ENCODE results near the gene DPH7.
"Not testable (repeated sequence)": the region's sequence is repeated elsewhere in the genome, so short reads cannot be mapped to it uniquely, and the experiment has no call there.

DPH7 gene

DNA sequence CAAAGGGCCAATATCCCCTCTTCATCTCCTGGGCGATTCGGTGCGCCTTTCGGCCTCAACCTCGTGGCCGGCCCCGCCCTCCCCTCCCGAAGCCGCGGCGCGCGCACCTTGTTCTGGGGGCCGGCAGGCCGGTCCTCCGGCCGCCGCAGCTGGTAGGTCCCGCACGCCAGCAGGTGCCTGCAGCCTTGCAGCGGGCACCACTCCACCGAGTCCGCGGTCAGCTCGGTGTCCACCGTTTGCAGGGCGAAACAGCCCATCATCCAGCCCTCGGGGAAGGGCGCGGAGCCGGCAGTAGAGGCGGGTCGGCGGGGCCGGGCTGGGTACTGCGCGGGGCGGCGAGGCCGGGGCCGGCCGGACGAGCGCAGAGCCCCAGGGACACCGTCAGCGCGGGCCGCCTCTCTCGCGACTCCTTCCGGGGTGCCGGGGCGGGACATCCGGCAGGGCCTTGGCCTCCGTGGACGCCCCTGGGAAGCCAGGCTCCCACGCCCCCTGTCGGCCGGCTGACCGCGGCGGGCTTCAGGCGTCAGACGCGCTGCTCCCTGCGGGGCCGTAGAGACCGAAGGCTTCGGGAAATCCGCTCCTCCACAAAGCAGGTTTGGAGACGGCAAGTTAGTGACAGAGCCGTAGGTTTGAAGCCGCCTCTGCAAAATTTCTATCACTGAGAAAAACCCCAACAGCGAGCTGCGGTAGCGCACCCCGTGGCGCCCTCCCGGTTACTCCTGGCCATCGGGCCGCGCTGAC, at the start of gene DPH7:
TSS of gene DPH7 (minus strand) at position 408 of the 741 bp plus-strand sequence. CDS start at position 260, 148 bp downstream.
- TF ChIP-seq GATA1 (IDR thresholded peaks at IDR 0.05; ENCODE audit: low read depth, low read length) = no peak
- TF ChIP-seq POLR2A (IDR thresholded peaks at IDR 0.05; ENCODE audit: low read length) = peak; percentile 82
- DNase-seq = peak; percentile 93 to 96

DNA sequence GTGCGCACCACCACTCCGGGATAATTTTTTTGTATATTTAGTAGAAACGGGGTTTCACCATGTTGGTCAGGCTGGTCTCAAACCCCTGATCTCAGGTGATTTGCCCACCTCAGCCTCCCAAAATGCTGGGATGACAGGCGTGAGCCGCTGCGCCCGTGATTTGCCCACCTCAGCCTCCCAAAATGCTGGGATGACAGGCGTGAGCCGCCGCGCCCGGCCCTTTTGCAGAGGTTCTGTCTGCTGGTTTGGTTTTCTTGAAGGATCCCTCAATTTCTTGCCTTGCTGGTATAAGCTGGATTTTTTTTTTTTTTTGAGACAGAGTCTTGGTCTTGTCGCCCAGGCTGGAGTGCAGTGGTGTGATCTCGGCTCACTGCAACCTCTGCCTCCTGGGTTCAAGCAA, 48.7 kb upstream of the DPH7 start:
- DNase-seq = not testable (repeated sequence)

DNA sequence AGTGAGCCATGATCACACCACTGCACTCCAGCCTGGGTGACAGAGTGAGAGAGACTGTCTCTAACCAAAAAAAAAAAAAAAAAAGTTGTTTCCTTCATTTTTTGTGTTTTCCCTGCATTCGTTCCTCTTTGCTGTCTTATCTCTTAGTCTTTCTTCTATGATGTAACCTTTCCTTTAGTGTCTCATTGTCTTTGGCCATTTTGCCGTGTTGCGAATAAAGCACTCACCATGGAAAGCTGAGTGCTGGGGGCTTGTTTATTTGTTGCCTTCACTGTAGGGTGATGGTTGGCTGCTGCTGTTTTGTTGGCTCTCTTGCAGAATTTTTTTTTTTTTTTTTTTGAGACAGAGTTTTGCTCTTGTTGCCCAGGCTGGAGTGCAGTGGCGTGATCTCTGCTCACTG, 47.7 kb upstream of the DPH7 start:
- no peak for DNase-seq
- TF ChIP-seq POLR2A (IDR thresholded peaks at IDR 0.05; ENCODE audit: low read length) = no peak
- no peak for TF ChIP-seq GATA1 (IDR thresholded peaks at IDR 0.05; ENCODE audit: low read depth, low read length)

DNA sequence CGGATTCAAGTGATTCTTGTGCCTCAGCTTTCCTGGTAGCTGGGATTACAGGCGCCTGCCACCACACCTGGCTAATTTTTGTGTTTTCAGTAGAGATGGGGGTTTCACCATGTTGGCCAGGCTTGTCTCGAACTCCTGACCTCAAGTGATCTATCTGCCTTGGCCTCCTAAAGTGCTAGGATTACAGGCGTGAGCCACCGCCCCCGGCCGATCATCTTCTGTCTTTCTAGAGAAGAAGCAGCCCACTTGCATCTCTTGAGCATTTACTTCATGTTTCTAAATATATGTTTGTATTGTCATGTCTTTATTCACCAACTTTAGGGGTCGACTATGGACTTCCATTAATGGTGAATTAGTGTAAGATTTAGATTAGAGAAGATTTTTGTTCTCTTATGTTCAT, 43.5 kb upstream of the DPH7 start:
- DNase-seq = not testable (repeated sequence)

DNA sequence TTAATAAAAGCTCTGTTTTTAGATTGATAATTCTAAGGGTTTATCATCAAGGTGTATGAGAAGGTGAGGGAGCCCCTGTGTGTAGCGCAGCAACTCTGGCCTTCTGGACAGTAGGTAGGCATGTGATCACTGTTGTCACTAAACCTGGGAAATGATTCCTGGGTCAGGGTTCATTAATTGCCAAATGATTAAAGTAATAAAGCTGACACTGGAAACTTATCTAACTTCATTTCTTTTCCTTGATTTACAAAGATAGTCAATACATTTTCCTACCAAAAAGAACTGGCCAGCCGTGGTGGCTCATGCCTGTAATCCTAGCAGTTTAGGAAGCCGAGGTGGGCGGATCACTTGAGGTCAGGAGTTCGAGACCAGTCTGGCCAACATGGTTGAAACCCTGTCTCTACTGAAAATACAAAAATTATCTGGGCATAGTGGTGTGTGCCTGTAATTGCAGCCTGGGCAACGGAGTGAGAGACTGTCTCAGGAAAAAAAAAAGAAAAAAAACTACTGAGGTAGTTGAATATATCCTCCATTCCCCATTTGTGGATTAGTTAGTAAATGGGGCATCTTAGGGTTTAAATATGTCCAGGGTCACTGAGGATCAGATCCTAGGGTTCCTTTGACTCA, 42.5 kb upstream of the DPH7 start:
- no peak for TF ChIP-seq POLR2A (IDR thresholded peaks at IDR 0.05; ENCODE audit: low read length)
- TF ChIP-seq GATA1 (IDR thresholded peaks at IDR 0.05; ENCODE audit: low read depth, low read length) = no peak
- peak; percentile 31 to 44 for DNase-seq

DNA sequence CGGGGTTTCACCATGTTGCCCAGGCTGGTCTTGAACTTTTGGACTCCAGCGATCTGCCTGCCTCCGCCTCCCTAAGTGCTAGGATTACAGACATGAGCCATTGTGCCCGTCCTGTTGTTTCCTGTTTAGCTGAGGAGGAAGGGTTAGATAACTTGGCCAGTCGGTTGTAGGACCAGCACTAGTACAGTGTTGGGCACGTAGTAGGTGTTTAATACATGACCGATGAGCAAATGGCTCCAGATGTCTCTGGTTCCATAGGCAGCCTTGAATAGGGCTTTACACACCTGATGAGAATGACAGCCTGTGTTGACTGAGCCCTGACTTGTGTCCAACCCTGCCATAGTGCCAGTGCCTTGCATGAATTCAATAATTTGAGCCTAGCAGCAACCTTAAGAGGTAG, 41.9 kb upstream of the DPH7 start:
- TF ChIP-seq GATA1 (IDR thresholded peaks at IDR 0.05; ENCODE audit: low read depth, low read length) (no peak), POLR2A (IDR thresholded peaks at IDR 0.05; ENCODE audit: low read length) (no peak)
- no peak for DNase-seq

DNA sequence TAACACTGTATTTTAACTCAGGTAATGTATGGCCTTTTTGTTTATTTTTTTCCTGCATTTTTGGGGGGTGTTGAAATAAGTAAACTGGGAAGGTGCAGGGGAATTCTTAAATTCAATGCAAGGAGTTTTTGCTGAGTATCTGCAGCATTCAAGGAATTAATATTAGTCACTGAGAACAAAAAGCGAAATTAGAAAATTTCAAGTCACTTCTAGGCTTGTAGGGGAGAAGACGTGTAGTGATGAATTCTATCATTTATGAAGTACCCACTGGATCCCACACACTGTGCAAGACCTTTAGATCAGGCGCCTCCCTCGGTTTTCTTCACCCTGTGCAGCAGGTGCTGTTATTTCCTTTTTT, 41.3 kb upstream of the DPH7 start:
- DNase-seq = no peak
- TF ChIP-seq POLR2A (IDR thresholded peaks at IDR 0.05; ENCODE audit: low read length) (no peak), GATA1 (IDR thresholded peaks at IDR 0.05; ENCODE audit: low read depth, low read length) (no peak)

DNA sequence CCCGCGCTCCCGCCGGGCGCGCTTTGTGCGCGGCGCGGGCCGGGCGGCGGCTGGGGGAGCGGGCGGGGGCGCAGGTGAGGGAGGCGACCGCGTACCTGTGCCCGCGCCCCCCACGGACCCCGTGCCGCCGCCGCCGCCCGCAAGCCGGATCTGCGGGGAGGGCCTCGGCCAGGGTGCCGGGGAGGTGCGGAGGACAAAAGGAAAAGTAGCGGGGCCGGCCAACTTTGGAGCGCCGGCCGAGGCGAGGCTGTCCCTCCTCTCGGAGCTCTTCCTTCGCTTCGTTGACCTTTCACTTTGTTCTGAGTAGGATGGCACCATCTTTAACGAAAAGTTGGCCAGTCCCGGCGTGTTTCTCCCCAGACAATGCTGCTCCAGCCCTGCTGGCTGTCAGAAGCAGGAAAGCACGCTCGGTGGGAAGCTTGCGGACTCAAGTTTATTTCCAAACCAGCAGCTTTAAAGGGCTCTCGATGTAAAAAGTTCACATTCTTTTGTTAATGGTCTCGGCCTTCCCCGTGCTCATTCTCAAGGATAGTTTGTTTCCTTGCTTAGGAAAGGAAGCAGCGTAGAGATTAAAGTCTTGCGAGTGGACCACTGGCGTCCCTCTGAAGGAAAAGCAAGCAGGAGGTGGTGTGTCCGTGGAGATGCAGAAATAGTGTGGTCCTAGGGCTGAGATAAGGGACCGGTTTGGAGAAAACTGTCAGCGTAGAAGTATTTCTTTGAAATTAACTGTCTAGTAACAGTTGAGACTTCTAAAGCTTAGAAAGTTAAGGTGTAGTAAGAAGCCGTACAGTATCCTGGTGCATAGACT, 40.7 kb upstream of the DPH7 start:
- DNase-seq = peak; percentile 65 to 74
- TF ChIP-seq GATA1 (IDR thresholded peaks at IDR 0.05; ENCODE audit: low read depth, low read length) (no peak), POLR2A (IDR thresholded peaks at IDR 0.05; ENCODE audit: low read length) (no peak)

DNA sequence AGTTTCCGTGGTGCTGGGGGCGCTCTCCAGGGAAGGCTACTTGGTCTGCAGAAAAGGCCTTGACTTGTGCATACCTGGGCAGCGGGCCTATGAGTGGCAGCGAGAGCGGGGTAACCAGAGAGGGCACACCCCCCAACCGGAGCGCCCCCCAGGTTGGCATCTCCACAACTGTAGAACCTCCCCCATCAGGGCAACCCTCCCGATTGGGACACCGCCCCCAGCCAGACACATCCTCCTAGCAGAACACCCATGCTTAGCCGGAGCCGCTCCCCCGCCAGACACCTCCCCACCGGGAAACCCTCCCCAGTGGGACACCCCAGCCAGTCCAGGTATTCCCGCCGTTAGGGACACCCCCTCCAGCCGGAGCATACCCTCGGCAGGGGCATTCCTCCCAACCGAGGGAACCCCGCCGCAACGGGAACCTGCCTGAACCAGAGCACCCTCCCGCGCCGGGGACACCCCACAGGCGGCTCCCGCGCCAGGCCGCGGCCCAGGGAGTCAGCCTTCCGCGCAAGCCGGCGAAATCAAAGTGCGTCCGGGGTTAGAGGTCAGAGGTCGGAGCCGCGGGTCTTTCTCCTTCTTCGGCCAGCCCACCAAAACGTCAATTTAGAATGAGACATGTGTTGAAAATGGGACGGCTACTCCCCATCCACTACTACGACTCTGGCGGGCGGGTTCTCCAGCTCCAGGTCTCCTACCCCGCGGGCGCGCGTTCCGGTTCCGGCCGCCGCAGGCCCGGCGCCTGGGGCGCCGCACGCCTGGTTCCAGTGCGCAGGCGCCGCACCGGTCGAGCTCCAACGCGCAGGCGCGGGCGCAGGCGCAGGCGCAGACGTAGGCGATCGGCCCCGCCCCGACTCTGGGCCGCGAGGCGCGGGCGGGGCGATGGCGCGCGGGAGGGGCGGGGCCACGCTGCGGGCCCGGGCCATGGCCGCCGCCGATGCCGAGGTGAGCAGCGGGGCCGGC, 39.7 kb upstream of the DPH7 start, which contains the start of gene EHMT1:
TSS of gene EHMT1 (plus strand) at position 901 of the 963 bp plus-strand sequence. CDS start at position 925, 24 bp downstream.
- TF ChIP-seq POLR2A (IDR thresholded peaks at IDR 0.05; ENCODE audit: low read length) (peak; percentile 82), GATA1 (IDR thresholded peaks at IDR 0.05; ENCODE audit: low read depth, low read length) (no peak)
- DNase-seq = peak; percentile 91 to 96

DNA sequence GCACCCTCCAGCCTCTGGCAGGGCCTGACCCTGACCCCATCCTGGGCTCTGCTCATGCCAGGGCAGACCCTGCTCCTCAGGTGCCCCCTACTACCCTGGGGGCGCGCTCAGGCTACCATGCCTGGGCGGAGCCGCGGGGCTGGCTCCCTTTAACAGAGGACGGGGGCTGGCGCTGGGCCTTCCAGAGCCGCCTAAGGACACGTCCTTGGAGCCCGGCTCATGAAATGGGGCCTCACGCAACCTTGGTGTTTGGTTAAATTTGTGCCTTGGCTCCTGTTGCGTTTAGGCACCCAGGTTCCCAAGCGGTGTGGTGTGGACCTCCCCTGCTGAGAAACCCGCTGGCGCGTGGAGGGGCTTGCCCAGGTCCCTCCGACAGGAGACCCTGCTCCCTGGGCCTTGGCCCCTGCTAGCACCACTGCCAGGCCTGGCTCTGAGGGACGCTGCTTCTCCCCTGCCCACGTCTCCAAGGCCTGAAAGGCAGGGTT, 36.7 kb upstream of the DPH7 start:
- TF ChIP-seq POLR2A (IDR thresholded peaks at IDR 0.05; ENCODE audit: low read length) = no peak
- no peak for TF ChIP-seq GATA1 (IDR thresholded peaks at IDR 0.05; ENCODE audit: low read depth, low read length)
- no peak for DNase-seq

DNA sequence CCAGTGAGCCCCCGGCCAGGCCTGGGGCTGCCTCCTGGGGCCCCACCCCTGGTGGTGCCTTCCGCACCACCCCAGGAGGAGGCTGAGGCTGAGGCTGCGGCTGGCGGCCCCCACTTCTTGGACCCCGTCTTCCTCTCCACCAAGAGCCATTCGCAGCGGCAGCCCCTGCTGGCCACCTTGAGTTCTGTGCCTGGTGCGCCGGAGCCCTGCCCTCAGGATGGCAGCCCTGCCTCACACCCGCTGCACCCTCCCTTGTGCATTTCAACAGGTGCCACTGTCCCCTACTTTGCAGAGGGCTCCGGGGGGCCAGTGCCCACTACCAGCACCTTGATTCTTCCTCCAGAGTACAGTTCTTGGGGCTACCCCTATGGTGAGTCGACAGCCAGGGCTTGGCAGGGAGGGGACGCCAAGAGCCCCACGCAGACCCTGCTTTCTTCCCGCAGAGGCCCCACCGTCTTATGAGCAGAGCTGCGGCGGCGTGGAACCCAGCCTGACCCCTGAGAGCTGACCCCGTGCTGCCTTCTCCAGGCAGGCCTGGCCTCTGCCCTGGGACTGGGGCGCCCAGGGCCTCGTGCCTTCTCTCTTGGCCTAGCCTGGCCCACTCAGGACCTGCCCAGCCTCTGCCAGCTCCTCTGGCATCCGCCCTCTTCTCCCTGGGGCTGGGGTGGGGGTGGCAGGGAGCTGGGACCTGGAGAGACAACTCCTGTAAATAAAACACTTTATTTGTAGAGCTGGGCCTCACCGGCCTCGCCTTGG, 36.1 kb upstream of the DPH7 start:
- DNase-seq = no peak
- TF ChIP-seq GATA1 (IDR thresholded peaks at IDR 0.05; ENCODE audit: low read depth, low read length) (no peak), POLR2A (IDR thresholded peaks at IDR 0.05; ENCODE audit: low read length) (no peak)

DNA sequence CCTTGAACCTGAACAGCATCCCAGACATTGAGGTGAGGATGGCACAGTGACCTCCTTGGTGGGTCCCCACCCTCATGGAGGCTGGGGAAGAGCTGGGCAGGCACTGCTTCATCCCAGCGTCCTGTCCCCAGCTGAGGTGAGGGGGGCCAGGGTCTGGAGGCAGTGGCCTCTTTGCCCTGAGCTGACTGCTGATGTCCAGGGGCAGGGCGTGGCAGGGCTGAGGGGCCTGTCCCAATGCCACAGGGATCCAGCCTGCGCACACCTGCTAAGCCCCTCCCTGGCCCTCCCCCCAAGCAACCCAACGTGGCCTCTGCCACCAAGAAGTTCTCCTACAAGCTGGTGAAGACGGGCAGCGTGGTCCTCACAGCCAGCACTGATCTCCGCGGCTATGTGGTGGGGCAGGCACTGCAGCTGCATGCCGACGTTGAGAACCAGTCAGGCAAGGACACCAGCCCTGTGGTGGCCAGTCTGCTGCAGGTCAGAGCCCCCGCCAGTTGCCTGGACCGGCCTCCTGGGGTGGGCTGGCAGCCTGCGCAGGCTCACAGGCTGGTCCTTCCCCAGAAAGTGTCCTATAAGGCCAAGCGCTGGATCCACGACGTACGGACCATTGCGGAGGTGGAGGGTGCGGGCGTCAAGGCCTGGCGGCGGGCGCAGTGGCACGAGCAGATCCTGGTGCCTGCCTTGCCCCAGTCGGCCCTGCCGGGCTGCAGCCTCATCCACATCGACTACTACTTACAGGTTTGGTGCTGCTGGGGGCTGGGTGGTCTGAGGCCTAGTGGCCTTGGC, 35.2 kb upstream of the DPH7 start:
- DNase-seq = no peak
- TF ChIP-seq GATA1 (IDR thresholded peaks at IDR 0.05; ENCODE audit: low read depth, low read length) (no peak), POLR2A (IDR thresholded peaks at IDR 0.05; ENCODE audit: low read length) (no peak)

All from erythroblast (primary cell).